ENCODE results near the gene ROCK2.

GRCh38 chr2:11281186-11281585, 63.2 kb downstream of the ROCK2 start:
- TF ChIP-seq, protein P1, sequence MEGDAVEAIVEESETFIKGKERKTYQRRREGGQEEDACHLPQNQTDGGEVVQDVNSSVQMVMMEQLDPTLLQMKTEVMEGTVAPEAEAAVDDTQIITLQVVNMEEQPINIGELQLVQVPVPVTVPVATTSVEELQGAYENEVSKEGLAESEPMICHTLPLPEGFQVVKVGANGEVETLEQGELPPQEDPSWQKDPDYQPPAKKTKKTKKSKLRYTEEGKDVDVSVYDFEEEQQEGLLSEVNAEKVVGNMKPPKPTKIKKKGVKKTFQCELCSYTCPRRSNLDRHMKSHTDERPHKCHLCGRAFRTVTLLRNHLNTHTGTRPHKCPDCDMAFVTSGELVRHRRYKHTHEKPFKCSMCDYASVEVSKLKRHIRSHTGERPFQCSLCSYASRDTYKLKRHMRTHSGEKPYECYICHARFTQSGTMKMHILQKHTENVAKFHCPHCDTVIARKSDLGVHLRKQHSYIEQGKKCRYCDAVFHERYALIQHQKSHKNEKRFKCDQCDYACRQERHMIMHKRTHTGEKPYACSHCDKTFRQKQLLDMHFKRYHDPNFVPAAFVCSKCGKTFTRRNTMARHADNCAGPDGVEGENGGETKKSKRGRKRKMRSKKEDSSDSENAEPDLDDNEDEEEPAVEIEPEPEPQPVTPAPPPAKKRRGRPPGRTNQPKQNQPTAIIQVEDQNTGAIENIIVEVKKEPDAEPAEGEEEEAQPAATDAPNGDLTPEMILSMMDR (IDR thresholded peaks at IDR 0.05): no peak
- no peak for TF ChIP-seq POLR2A (IDR thresholded peaks at IDR 0.05)

Data from Peyer's patch (tissue), 4 donors.